HepG2 (cell line): ENCODE measurements around the gene SMIM41. TPM values are rescaled to one million over a fixed set of nuclear protein-coding genes. Genes with fewer than 3 reads are reported as not detected.

Experiments
- BHLHE40 ChIP-seq: IDR thresholded peaks from 2 replicates; pipeline ENCODE4 v1.6.1; 2011; ENCODE audit warnings: low read length, improper control_type of control experiment
- FOXA3 ChIP-seq: IDR thresholded peaks from 2 replicates; pipeline ENCODE4 v1.6.1; 2016; ENCODE audit warnings: missing genetic modification reagents, missing compliant biosample characterization
- HNF1A ChIP-seq, 2 experiments: sonication (generic) in 1 of 2; formaldehyde crosslinking in 1 of 2; IDR thresholded peaks; 2 replicates each; pipeline versions ENCODE4 v1.4.0 to v1.6.1; 2016 to 2020; ENCODE audit warnings: borderline replicate concordance in 1 of 2, low read depth in 1 of 2, mild to moderate bottlenecking in 1 of 2, missing genetic modification reagents in 1 of 2
- LCORL ChIP-seq, 2 experiments: fragments of 450-650 bp in 1 of 2; sonication (generic) in 1 of 2; formaldehyde crosslinking in 1 of 2; IDR thresholded peaks; 2 replicates each; pipeline versions ENCODE4 v1.5.0 to v1.6.1; 2017 to 2020; ENCODE audit warnings: antibody characterized with exemption in 1 of 2, missing genetic modification reagents in 1 of 2
- MEIS1 ChIP-seq: sonication (generic); formaldehyde crosslinking; IDR thresholded peaks from 2 replicates; pipeline ENCODE4 v1.9.0; 2021; ENCODE audit warnings: mild to moderate bottlenecking, missing genetic modification reagents, moderate library complexity, borderline replicate concordance
- MXI1 ChIP-seq: IDR thresholded peaks from 3 replicates; pipeline ENCODE4 v1.6.1; 2012; ENCODE audit warnings: low read depth, low read length, inconsistent platforms, borderline replicate concordance
- NCOR1 ChIP-seq: fragments of 200-600 bp; sonication (generic); IDR thresholded peaks from 2 replicates; pipeline ENCODE4 v1.7.0; 2017; ENCODE audit warnings: antibody characterized with exemption, low read length, borderline replicate concordance
- NFE2L1 ChIP-seq: sonication (generic); formaldehyde crosslinking; IDR thresholded peaks from 2 replicates; pipeline ENCODE4 v1.4.0; 2020; ENCODE audit warnings: missing genetic modification reagents, mild to moderate bottlenecking, borderline replicate concordance
- RFXAP ChIP-seq: sonication (generic); formaldehyde crosslinking; IDR thresholded peaks from 2 replicates; pipeline ENCODE4 v1.4.0; 2020; ENCODE audit warnings: missing genetic modification reagents, borderline replicate concordance
- THRA ChIP-seq: sonication (generic); formaldehyde crosslinking; IDR thresholded peaks from 2 replicates; pipeline ENCODE4 v1.4.0; 2020; ENCODE audit warnings: missing genetic modification reagents, borderline replicate concordance
- ZBTB7B ChIP-seq: sonication (generic); formaldehyde crosslinking; IDR thresholded peaks from 2 replicates; pipeline ENCODE4 v1.4.0; 2020; ENCODE audit warnings: missing genetic modification reagents
- ZFY ChIP-seq: sonication (generic); formaldehyde crosslinking; IDR thresholded peaks from 2 replicates; pipeline ENCODE4 v1.4.0; 2020; ENCODE audit warnings: missing genetic modification reagents
- ZNF101 ChIP-seq: sonication (generic); formaldehyde crosslinking; IDR thresholded peaks from 2 replicates; pipeline ENCODE4 v1.4.0; 2020; ENCODE audit warnings: mild to moderate bottlenecking, low read depth, missing genetic modification reagents, borderline replicate concordance
- ZNF503 ChIP-seq: sonication (generic); formaldehyde crosslinking; IDR thresholded peaks from 2 replicates; pipeline ENCODE4 v1.4.0; 2020; ENCODE audit warnings: missing genetic modification reagents
- ZNF687 ChIP-seq: sonication (generic); formaldehyde crosslinking; IDR thresholded peaks from 2 replicates; pipeline ENCODE4 v1.5.1; 2020; ENCODE audit warnings: mild to moderate bottlenecking, missing genetic modification reagents, moderate library complexity
- polyA plus RNA-seq, 8 experiments: library from polyadenylated mRNA; depleted of rRNA in 3 of 8; stranded (reverse) in 7 of 8; unstranded in 1 of 8; fragments of >200 nt; fragmentation: Illumina TruSeq in 4 of 8; extraction: Trizol in 4 of 8; gene quantifications; 2 replicates each; pipeline versions ENCODE4 v1.2.1 to v1.2.3, GENCODE V29; 2011 to 2016; ENCODE audit warnings: low read depth in 4 of 8, missing spikeins in 1 of 8, mixed read lengths in 1 of 8; ENCODE audit not compliant: insufficient read depth in 1 of 8
- total RNA-seq, 5 experiments: library from RNA; depleted of rRNA; stranded (reverse); fragments of >200 nt; fragmentation: Illumina TruSeq; extraction: Trizol; gene quantifications; 2 replicates each; pipeline ENCODE4 v1.2.3, GENCODE V29; 2016; ENCODE audit warnings: low read depth in 1 of 5

SMIM41 gene
- total and polyA plus RNA-seq, 2 of the 13 experiments (the other 11 are each of a cell fraction or from before 2014, with no cell fraction given) = not detected

GRCh38 chr12:52061470-52062166 is 17.9 kb upstream of the SMIM41 start (continued):
- 0 out of 2 replicates have a peak, but pooled peaks have one; percentile 24 for TF ChIP-seq HNF1A (IDR thresholded peaks at IDR 0.05; ENCODE audit: low read depth)
- no peak for TF ChIP-seq HNF1A (CRISPR knock-in tag; IDR thresholded peaks at IDR 0.05; ENCODE audit: borderline replicate concordance)
- TF ChIP-seq ZFY (CRISPR knock-in tag) = peak; percentile 77
- no peak for TF ChIP-seq NCOR1
- TF ChIP-seq LCORL (IDR thresholded peaks at IDR 0.05) = no peak
- 0 out of 2 replicates have a peak, but pooled peaks have one; percentile 27 for TF ChIP-seq LCORL (CRISPR knock-in tag; IDR thresholded peaks at IDR 0.05)
- peak; percentile 80; the same call in 1 of the 2 replicates for TF ChIP-seq ZBTB7B (CRISPR knock-in tag)
- peak; percentile 19; the same call in 1 of the 2 replicates for TF ChIP-seq FOXA3 (CRISPR knock-in tag)
- TF ChIP-seq RFXAP = peak; percentile 59; the same call in 1 of the 2 replicates
- no peak for TF ChIP-seq NFE2L1
- TF ChIP-seq ZNF503 = peak; percentile 55; the same call in 1 of the 2 replicates
- no peak for TF ChIP-seq THRA (CRISPR knock-in tag)
- TF ChIP-seq ZNF101 (CRISPR knock-in tag) = no peak
- 0 out of 2 replicates have a peak, but pooled peaks have one; percentile 59 for TF ChIP-seq MEIS1
- TF ChIP-seq BHLHE40 = 0 out of 2 replicates have a peak, but pooled peaks have one; percentile 7
- 0 out of 3 replicates have a peak, but pooled peaks have one; percentile 10 for TF ChIP-seq MXI1
- TF ChIP-seq ZNF687 (CRISPR knock-in tag) = peak; percentile 73; the same call in 1 of the 2 replicates
